Measurements from ENCODE around the gene PHLDA2.

The PHLDA2 gene

DNA sequence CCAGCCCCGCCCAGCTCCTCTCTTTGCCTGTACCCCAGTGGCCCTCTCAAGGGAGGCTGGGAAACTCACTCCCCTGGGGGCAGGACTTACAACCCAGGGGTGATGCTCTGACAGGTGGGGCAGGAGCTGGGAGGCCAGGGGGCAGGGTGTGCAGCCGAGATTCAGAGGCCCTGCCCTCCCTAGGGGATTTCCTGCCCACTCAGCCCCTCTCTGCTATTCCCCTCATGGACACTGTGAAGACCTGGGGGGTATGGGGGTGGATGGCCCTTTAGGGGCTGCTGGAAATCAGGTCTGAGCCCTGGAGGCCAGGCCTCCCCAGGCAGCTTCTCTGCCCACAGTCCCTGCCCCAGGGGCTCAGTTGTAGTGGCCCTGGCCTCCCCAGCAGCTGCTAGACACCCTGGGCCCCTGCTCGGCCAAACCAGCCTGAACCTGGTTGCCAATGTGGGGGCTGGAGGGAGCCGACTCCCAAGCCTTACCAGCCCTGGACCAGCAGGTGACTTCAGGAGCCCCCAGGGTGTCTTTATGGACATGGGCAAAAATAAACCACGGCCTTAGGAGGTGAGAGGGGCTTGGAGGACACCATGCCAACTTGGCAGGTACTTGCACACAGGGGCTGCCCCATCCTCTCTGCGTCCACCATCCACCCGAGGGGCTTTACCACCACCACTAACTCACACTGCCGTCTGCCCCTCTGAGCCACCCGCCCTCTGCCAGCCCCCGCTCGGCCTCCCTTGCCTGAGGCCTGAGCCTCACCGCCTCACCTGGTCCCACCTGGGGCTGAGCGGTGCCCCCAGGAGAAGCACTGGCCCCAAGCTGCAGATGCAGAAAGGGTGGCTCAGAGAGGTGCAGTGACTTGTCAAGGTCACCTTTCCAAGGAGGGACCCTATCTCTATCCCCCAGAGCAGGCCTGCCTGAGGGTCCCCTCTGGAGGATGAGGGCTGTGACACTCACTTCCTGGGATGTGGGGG is 2.8 kb upstream of the PHLDA2 start:
- no peak for TF ChIP-seq HDGF (IDR thresholded peaks at IDR 0.05; ENCODE audit: borderline replicate concordance)
- DNase-seq (ENCODE audit: extremely low spot score) = no peak
- CTCF ChIA-PET = no interaction called here
- POLR2A ChIA-PET = interaction anchor here (1.2 kb wide), 1 partner anchor 39 kb away, joined by 3 read pairs; no protein-coding TSS in a partner anchor

DNA sequence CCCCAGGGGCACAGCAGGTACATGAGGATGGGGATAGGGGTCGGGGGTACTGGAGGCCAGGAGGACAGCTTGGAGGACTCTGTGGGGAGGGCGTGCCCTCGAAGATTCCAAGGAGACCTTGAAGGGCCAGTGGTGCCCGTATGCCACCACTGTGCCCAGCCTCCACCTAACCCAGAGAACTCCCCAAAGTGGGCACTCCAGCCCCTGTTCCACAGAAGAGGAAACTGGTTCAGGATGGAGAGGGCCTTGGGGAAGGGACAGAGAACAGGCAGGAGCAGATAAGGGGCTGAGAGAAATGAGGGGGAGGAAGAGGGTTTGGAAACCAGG is 2.2 kb upstream of the PHLDA2 start:
- TF ChIP-seq FOXA1 (IDR thresholded peaks at IDR 0.05) (no peak), ELF4 (IDR thresholded peaks at IDR 0.05) (no peak), FOXM1 (IDR thresholded peaks at IDR 0.05; ENCODE audit: borderline replicate concordance) (no peak), BHLHE40 (IDR thresholded peaks at IDR 0.05; ENCODE audit: borderline replicate concordance) (no peak), TARDBP (IDR thresholded peaks at IDR 0.05) (no peak), ZNF384 (IDR thresholded peaks at IDR 0.05) (no peak), CTBP1 (IDR thresholded peaks at IDR 0.05; ENCODE audit: borderline replicate concordance) (no peak), NFRKB (IDR thresholded peaks at IDR 0.05) (no peak), SP1 (IDR thresholded peaks at IDR 0.05) (no peak), ARNT (IDR thresholded peaks at IDR 0.05) (no peak), FOXK2 (IDR thresholded peaks at IDR 0.05) (no peak), HDGF (IDR thresholded peaks at IDR 0.05; ENCODE audit: borderline replicate concordance) (no peak), L3MBTL2 (conservative IDR thresholded peaks at IDR 0.05) (no peak), SUZ12 (IDR thresholded peaks at IDR 0.05) (no peak), LEF1 (IDR thresholded peaks at IDR 0.05; ENCODE audit: borderline replicate concordance) (no peak)
- TF ChIP-seq, protein P1, sequence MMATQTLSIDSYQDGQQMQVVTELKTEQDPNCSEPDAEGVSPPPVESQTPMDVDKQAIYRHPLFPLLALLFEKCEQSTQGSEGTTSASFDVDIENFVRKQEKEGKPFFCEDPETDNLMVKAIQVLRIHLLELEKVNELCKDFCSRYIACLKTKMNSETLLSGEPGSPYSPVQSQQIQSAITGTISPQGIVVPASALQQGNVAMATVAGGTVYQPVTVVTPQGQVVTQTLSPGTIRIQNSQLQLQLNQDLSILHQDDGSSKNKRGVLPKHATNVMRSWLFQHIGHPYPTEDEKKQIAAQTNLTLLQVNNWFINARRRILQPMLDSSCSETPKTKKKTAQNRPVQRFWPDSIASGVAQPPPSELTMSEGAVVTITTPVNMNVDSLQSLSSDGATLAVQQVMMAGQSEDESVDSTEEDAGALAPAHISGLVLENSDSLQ (IDR thresholded peaks at IDR 0.05) = no peak
- DNase-seq (ENCODE audit: extremely low spot score) = no peak
- ChIA-PET POLR2A (no interaction called here), CTCF (no interaction called here)

DNA sequence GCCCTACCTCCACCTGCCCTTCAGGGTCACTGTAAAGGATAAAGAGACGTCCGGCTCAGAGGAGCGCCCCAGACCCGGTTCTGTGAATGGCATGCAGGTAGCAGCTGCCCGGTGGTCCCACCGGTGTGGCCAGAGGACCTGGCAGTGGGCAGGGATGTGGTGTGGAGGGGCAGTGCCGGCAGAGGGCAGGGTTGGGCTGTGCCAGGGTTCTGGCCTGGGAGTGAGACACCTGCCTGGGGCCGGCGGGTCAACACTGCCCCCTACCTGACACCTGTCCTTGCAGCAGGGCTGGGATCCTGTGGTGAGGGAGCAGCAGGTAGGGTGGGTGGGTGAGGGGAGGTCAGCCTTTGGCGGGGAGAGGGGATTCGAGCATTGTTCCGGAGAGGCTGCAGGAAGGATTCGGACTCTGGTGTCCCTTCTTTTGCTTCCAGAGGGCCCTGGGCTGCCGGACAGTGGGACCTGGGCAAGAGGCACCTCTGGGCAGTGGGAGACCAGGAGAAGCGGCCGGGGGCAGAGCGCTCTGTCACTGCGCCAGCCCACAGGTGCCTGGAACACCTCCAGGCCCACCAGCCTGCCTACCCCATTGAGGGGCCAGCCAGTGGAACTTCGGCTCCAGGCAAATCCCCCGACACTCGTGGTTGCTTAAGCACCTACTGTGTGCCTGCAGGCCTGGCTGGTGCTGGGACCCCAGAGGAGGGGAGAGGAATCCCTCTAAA is 1.6 kb upstream of the PHLDA2 start:
- CTCF ChIA-PET = interaction anchor here (0.6 to 1.3 kb wide), 4 partner anchors 11 to 398 kb away, joined by 3 to 6 read pairs (median 6); no protein-coding TSS in a partner anchor
- POLR2A ChIA-PET = interaction anchor here (1.6 to 1.7 kb wide), 4 partner anchors 10 to 38 kb away, joined by 4 to 10 read pairs (median 8); a partner anchor contains a TSS
- peak; percentile 53 for DNase-seq (ENCODE audit: extremely low spot score)
- no peak for TF ChIP-seq CTBP1 (IDR thresholded peaks at IDR 0.05; ENCODE audit: borderline replicate concordance)
- no peak for TF ChIP-seq ZNF384 (IDR thresholded peaks at IDR 0.05)
- TF ChIP-seq SUZ12 (IDR thresholded peaks at IDR 0.05) = no peak
- TF ChIP-seq ARNT (IDR thresholded peaks at IDR 0.05) = no peak
- no peak for TF ChIP-seq LEF1 (IDR thresholded peaks at IDR 0.05; ENCODE audit: borderline replicate concordance)
- TF ChIP-seq ELF4 (IDR thresholded peaks at IDR 0.05) = no peak
- TF ChIP-seq SP1 (IDR thresholded peaks at IDR 0.05) = no peak
- TF ChIP-seq FOXM1 (IDR thresholded peaks at IDR 0.05; ENCODE audit: borderline replicate concordance) = no peak
- no peak for TF ChIP-seq NFRKB (IDR thresholded peaks at IDR 0.05)

DNA sequence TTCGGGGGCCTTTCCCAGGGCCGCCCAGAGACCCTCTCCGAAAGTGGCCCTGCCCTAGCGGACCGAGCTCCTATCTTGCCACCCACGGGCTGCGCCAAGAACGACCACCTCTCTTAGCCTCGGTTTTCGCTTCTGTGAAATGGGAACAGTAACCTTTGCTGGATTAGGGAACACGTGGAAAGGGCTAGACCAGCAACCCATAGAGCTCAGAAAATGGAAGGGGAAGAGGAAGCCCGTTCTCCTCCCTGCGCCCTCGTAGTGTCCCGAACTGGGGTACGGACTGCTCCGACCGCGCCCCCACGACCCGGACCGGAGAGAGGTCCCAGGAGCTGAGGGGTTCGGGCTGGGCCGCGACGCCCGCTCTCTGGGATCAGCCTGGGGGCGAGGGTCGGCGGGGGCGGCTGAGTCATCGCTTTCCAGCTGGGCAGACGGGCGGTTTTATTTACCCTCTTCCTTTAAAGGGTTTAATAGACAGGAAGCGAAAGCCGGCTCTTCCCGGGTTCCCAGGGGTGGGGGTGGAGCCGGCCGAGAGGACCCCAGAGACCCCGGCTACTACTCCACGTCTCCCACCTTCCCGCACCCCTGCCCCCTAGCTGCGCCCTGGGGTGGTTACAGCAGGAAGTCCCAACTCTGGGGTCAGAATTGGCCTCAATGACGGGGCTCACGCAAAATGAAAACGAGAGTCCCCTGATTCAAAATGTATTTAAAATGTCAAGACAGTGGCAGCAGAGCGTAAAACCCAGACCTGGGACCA is 907 bp upstream of the PHLDA2 start:
- TF ChIP-seq L3MBTL2 (conservative IDR thresholded peaks at IDR 0.05) = peak; percentile 36; the same call in 1 of the 2 replicates
- TF ChIP-seq ELF4 (IDR thresholded peaks at IDR 0.05) = no peak
- CTCF ChIA-PET = interaction anchor here (0.6 to 1.3 kb wide), 5 partner anchors 12 to 397 kb away, joined by 3 to 6 read pairs (median 5); no protein-coding TSS in a partner anchor
- DNase-seq (ENCODE audit: extremely low spot score) = peak; percentile 32
- POLR2A ChIA-PET = interaction anchor here (0.7 to 1.7 kb wide), 8 partner anchors 10 to 37 kb away, joined by 3 to 10 read pairs (median 6); a partner anchor contains a TSS

DNA sequence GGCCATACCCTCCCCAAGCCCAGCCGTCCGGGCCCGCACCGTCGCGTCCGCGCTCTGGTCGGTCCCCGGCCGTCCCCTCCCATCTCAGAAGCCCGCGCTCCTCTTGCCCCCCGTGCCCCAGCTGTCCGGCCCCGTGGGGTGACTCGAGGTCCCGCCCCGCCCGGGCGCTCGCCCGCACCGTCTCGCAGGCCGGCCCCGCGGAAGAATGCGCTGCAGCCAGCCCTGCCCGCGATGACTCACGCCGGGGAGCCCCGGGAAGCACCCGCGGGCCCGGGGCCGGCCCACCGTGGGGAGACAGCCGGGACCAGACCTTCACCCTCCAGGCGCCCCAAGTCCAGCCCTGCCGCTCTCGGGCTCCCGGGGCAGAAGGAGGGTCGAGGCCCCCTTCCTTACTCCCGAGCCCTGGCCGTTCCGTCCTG is 320 bp upstream of the PHLDA2 start:
- CTCF ChIA-PET = interaction anchor here (0.7 to 1.3 kb wide), 4 partner anchors 12 to 397 kb away, joined by 3 to 6 read pairs (median 4); no protein-coding TSS in a partner anchor
- TF ChIP-seq L3MBTL2 (conservative IDR thresholded peaks at IDR 0.05) (no peak), LEF1 (IDR thresholded peaks at IDR 0.05; ENCODE audit: borderline replicate concordance) (no peak), SUZ12 (IDR thresholded peaks at IDR 0.05) (no peak), CTBP1 (IDR thresholded peaks at IDR 0.05; ENCODE audit: borderline replicate concordance) (no peak), HDGF (IDR thresholded peaks at IDR 0.05; ENCODE audit: borderline replicate concordance) (no peak), TARDBP (IDR thresholded peaks at IDR 0.05) (no peak), FOXM1 (IDR thresholded peaks at IDR 0.05; ENCODE audit: borderline replicate concordance) (no peak), BHLHE40 (IDR thresholded peaks at IDR 0.05; ENCODE audit: borderline replicate concordance) (no peak)
- TF ChIP-seq, protein P1 (IDR thresholded peaks at IDR 0.05) = no peak
- POLR2A ChIA-PET = interaction anchor here (0.7 to 1.7 kb wide), 8 partner anchors 9 to 37 kb away, joined by 3 to 10 read pairs (median 6); a partner anchor contains a TSS
- no peak for DNase-seq (ENCODE audit: extremely low spot score)

All from HEK293T (cell line).